Ovary (tissue), 9 donors: Measurements from ENCODE around the gene QPCTL. TPM values are rescaled to one million over a fixed set of nuclear protein-coding genes. Genes with fewer than 3 reads are reported as not detected.

Experiments used
- DNase-seq, 5 donors: peaks; one replicate each; pipeline ENCODE4 v3.0.0-alpha.2; 2019 to 2020
- H3K27ac ChIP-seq, 2 donors: fragments of 200-600 bp; one replicate each; pipeline versions ENCODE4 v1.5.1 to v1.8.0; 2019 to 2022
- H3K27me3 ChIP-seq: fragments of 200-600 bp; one replicate; pipeline ENCODE4 v1.8.0; 2022
- H3K36me3 ChIP-seq: fragments of 200-600 bp; sonication (generic); one replicate; pipeline ENCODE4 v1.5.1; 2019
- H3K4me1 ChIP-seq: one replicate; pipeline ENCODE4 v1.8.1; 2013; ENCODE audit warnings: mild to moderate bottlenecking, moderate library complexity; ENCODE audit not compliant: insufficient read depth
- H3K4me3 ChIP-seq: fragments of 200-600 bp; sonication (generic); one replicate; pipeline ENCODE4 v1.5.1; 2017
- H3K9me3 ChIP-seq, 2 donors: fragments of 200-600 bp in 1 of 2; sonication (generic) in 1 of 2; one replicate each; pipeline versions ENCODE4 v1.5.1 to v1.8.1; 2013 to 2019; ENCODE audit warnings: mild to moderate bottlenecking in 1 of 2, moderate library complexity in 1 of 2
- EP300 ChIP-seq: sonication (generic); formaldehyde crosslinking; IDR thresholded peaks from one replicate; pipeline ENCODE4 v1.6.1; 2017; ENCODE audit warnings: antibody characterized with exemption
- POLR2A ChIP-seq: fragments of 450-650 bp; IDR thresholded peaks from one replicate; pipeline ENCODE4 v1.6.1; 2017; ENCODE audit warnings: antibody characterized with exemption, mild to moderate bottlenecking, moderate library complexity
- WGBS, 3 donors: extraction: QIAGEN DNeasy Blood & Tissue Kit in 1 of 3; methylation state at CpG; one replicate each; pipeline versions ENCODE4 v1.1.5 to v1.1.7; 2013 to 2017; 5-methylcytosine and 5-hydroxymethylcytosine counted together
- intact Hi-C, 4 donors: fragments of 100-400 bp; cut with DNase I; formaldehyde crosslinking; loops; one replicate each; pipeline versions ENCODE4 v1.11.0 to v1.15.1; 2022 to 2023
- polyA plus RNA-seq, 2 donors: library from polyadenylated mRNA; stranded (reverse); fragments of 200-250 nt in 1 of 2; fragments of 350-450 nt in 1 of 2; fragmentation: Illumina TruSeq in 1 of 2; extraction: RNeasy Lipid Tissue Mini Kit (QIAGEN cat#74804) in 1 of 2; gene quantifications; one replicate each; pipeline ENCODE4 v1.2.3, GENCODE V29; 2013 to 2014
- total RNA-seq, 7 donors: library from RNA; depleted of rRNA in 2 of 7; stranded (reverse); fragments of >200 nt in 2 of 7; fragmentation: NEBNext Ultra II Directional in 3 of 7; extraction: Animal tissue kit (Norgen Biotek cat#: 25700) in 3 of 7; gene quantifications; one replicate each; pipeline versions ENCODE4 v1.1.0 to v1.2.4, GENCODE V29; 2016 to 2023
- TF ChIP-seq, protein P1 (sequence below), 3 donors: fragments of 450-650 bp in 2 of 3; fragments of 200-600 bp in 1 of 3; IDR thresholded peaks; one replicate each; pipeline versions ENCODE4 v1.5.1 to v1.8.0; 2016 to 2022; ENCODE audit warnings: antibody characterized with exemption in 3 of 3, mild to moderate bottlenecking in 1 of 3
- donor health status: DM: no; HTN: no; CAD: no; lungs with moderate emphysema.
- donor health status: DM: no; HTN: no; CAD: no.
- donor health status: Bipolar disorder and iron deficiency.
- donor health status: DM: yes; HTN: yes; CAD: no.
- donor health status: DM: no; HTN: no; CAD: no.
- donor health status: DM: yes; HTN: yes; CAD: no.

The QPCTL gene
- total and polyA plus RNA-seq, 9 donors, result 3.2 to 15.3 (median 6.8) TPM

DNA sequence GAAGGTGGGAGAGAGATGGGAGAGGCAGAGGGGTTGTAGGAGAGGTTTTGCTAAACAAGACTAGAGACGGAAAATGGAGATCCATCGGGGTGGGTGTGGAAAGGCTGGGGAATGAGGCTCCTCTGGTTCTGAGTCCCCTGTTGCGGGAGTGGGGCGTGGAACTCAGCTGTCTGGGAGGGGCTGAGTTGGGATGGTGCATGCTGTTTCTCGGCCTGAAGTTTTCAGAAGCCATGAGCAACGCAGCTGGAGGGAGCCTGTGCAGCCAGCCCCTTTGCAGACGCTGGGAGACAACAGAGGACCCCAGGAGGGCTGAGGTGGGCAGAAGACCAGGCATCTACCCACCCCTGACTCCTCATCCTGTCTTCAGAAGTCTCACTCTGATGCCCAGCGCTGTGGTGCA is 31.8 kb upstream of the QPCTL start:
- Histone ChIP-seq H3K27me3 (no peaks in the 10 kb centered on the region), H3K27ac (no peak overlapping the region), H3K9me3 (no peaks in the 10 kb centered on the region), H3K36me3 (no peaks in the 10 kb centered on the region), H3K4me3 (no peak overlapping the region), H3K4me1 (no peaks in the 10 kb centered on the region)
- intact Hi-C loops, result no loop called here
- DNase-seq, result no peak
- TF ChIP-seq EP300 (no peak), POLR2A (no peak)
- TF ChIP-seq, protein P1, sequence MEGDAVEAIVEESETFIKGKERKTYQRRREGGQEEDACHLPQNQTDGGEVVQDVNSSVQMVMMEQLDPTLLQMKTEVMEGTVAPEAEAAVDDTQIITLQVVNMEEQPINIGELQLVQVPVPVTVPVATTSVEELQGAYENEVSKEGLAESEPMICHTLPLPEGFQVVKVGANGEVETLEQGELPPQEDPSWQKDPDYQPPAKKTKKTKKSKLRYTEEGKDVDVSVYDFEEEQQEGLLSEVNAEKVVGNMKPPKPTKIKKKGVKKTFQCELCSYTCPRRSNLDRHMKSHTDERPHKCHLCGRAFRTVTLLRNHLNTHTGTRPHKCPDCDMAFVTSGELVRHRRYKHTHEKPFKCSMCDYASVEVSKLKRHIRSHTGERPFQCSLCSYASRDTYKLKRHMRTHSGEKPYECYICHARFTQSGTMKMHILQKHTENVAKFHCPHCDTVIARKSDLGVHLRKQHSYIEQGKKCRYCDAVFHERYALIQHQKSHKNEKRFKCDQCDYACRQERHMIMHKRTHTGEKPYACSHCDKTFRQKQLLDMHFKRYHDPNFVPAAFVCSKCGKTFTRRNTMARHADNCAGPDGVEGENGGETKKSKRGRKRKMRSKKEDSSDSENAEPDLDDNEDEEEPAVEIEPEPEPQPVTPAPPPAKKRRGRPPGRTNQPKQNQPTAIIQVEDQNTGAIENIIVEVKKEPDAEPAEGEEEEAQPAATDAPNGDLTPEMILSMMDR (IDR thresholded peaks at IDR 0.05), result no peak
- WGBS, 3 donors, result 19 to 31% (median 23%) methylated on average over 8 of the region's 8 CpGs

DNA sequence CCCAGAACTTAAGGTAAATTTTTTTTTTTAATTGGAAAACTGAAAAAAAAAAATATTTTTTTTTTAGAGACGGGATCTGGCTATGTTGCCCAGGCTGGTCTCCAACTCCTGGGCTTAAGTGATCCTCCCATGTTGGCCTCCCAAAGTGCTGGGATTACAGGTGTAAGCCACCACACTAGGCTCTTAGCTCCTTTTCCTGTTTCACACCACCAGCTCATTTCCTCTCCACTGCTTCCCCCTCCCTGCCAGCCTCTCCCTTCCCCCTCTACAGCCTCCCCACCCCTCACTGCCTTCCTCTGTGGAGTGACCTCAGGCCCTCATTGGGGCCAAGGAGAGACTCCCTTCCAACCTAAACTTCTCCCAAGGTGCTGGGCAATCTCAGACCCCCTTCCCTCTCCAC is 28.7 kb upstream of the QPCTL start:
- no peak overlapping the region for H3K4me3 ChIP-seq
- intact Hi-C loops, result no loop called here
- H3K4me1 ChIP-seq, result no peaks in the 10 kb centered on the region
- 80 to 92% (median 86%) methylated on average over 1 of the region's 1 CpG for WGBS, 3 donors
- no peak overlapping the region for H3K27ac ChIP-seq
- no peaks in the 10 kb centered on the region for H3K27me3 ChIP-seq
- DNase-seq, result no peak
- H3K36me3 ChIP-seq, result no peaks in the 10 kb centered on the region
- TF ChIP-seq EP300, result no peak
- TF ChIP-seq POLR2A, result no peak
- TF ChIP-seq, protein P1 (IDR thresholded peaks at IDR 0.05), result no peak
- H3K9me3 ChIP-seq, result no peaks in the 10 kb centered on the region

DNA sequence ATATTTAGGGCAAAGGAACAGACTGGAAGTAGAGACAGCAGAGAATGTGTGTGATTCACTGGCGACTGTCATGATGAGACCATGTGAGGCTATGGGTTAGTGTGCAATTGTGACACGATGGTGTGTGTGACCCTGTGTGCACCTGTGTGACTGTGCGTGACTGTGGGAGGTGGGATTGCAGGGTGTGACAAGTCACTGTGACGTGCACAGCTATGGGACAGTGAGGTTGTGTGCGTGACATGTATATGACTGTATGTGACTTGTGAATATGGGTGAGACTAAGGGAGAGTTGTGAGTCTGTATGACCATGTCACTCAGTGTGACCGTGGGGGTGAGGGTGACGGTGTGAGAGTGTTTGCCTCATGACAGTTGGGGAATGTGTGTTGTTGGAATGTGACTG is 27.9 kb upstream of the QPCTL start:
- no peak for TF ChIP-seq POLR2A
- Histone ChIP-seq H3K27me3 (no peaks in the 10 kb centered on the region), H3K36me3 (no peaks in the 10 kb centered on the region), H3K9me3 (no peaks in the 10 kb centered on the region), H3K4me3 (no peak overlapping the region), H3K27ac (no peak overlapping the region), H3K4me1 (no peaks in the 10 kb centered on the region)
- no peak for DNase-seq
- intact Hi-C loops, result no loop called here
- 69 to 77% (median 69%) methylated on average over 7 of the region's 7 CpGs for WGBS, 3 donors

DNA sequence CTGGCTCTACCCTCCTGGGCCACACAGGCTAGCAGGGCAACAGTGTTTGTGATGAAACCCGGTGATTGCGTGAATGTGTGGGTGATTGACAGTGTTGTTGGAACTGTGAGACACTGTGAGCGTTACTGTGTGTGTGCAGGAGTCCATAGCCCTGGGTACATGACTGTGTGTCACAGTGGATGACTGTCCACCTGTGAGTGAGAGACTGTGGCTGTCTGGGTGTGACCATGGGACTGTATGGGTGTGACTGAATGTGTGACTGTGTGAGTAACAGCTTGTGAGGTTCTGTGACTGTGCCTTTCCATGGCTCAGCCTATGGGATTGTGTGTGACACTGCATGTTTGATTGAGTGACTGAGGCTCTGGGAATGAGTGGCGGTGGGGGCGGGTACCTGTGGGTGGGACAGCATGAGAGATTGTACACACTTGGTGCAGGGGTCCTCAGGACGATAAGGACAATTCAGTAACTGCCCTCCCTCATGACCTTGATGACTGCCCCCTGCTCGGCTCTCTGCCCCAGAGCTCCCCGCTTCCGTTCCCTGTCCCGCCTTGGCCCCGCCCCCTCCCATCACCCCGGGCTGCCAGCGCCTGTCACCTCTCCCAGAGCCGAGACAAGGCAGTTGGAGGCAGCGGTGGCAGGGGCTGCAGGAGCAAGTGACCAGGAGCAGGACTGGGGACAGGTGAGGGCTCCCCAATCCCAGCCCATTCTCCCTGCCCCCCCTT is 24.7 kb upstream of the QPCTL start, which contains the start of gene GIPR:
Gene GIPR (plus strand): TSS at position 602 of the 722 bp plus-strand sequence. CDS start 1,300 bp downstream, outside the sequence.
- no peak within 1 kb of the TSS for H3K27ac ChIP-seq
- H3K27me3 ChIP-seq, result no peaks in the 10 kb centered on the region
- TF ChIP-seq, protein P1 (IDR thresholded peaks at IDR 0.05), result no peak
- TF ChIP-seq POLR2A (no peak), EP300 (no peak)
- no peaks in the 10 kb centered on the region for H3K4me1 ChIP-seq
- 15 to 17% (median 16%) methylated on average over 15 of the region's 15 CpGs for WGBS, 3 donors
- H3K36me3 ChIP-seq, result no peaks in the 10 kb centered on the region
- DNase-seq, result no peak
- no peaks in the 10 kb centered on the region for H3K9me3 ChIP-seq
- H3K4me3 ChIP-seq, result no peak within 1 kb of the TSS
- intact Hi-C loops, result no loop called here

DNA sequence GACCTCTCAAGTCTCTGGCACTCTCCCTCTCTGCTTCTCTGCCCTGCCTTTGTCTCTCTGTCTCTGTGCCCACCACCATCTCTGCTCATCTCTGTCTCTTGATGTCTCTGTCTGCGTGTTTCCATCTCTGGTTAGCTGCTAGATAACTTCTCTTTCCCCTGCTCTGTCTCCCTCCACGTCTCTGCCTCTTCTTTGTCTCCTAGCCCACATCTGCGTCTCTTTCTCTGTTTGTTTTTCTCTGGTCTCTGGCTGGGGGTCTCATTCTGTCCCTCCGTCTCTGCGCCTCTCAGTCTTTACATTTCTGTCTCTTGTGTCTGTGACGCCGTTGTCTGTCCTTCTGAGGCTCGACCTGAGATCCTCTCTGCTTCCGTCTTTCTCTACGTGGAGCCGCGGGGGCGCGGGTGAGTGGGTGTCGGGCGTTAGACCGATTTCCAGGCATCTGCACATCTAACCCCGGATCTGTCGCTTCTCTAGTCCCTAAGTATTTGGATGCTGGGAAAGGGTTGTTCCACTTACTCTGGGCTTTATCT is 24.1 kb upstream of the QPCTL start:
- no peak for TF ChIP-seq POLR2A
- TF ChIP-seq, protein P1 (IDR thresholded peaks at IDR 0.05), result no peak
- no peak for TF ChIP-seq EP300
- Histone ChIP-seq H3K4me1 (no peaks in the 10 kb centered on the region), H3K27me3 (no peaks in the 10 kb centered on the region), H3K27ac (no peak overlapping the region), H3K36me3 (no peaks in the 10 kb centered on the region), H3K9me3 (no peaks in the 10 kb centered on the region), H3K4me3 (no peak overlapping the region)
- WGBS, 3 donors, result 1 to 2% (median 1%) methylated on average over 19 of the region's 19 CpGs
- DNase-seq, result no peak
- intact Hi-C loops, result no loop called here
